Activated CD4-positive, CD25-positive, alpha-beta regulatory T cell treated with anti-CD3 and anti-CD28 coated beads, Interleukin-2, amount 50 U/mL, for 72 hours (primary cell): ENCODE results near the gene PLAA.

Source experiments
- DNase-seq: peaks from one replicate; pipeline ENCODE4 v3.0.0; 2021

PLAA gene

GRCh38 chr9:26946753-26947727 is at the start of gene PLAA:
TSS of gene PLAA (minus strand) at chr9:26947242. CDS start at chr9:26947045, 197 bp downstream.
- peak; percentile 82 for DNase-seq

- DNase-seq, result no peak
Observed at GRCh38 chr9:26995810-26996209, 48.8 kb upstream of the PLAA start.

- DNase-seq, result no peak
Observed at GRCh38 chr9:26983340-26983739, 36.3 kb upstream of the PLAA start.

- DNase-seq, result no peak
Observed at GRCh38 chr9:26975728-26976707, 29.0 kb upstream of the PLAA start.

GRCh38 chr9:26974927-26975326 is 27.9 kb upstream of the PLAA start:
- DNase-seq, result no peak

- DNase-seq, result no peak
Observed at GRCh38 chr9:26973989-26974388, 26.9 kb upstream of the PLAA start.

- no peak for DNase-seq
Observed at GRCh38 chr9:26971721-26972120, 24.7 kb upstream of the PLAA start.

GRCh38 chr9:26956860-26957233 is 9.8 kb upstream of the PLAA start:
- DNase-seq, result no peak

GRCh38 chr9:26955921-26956859 is 9.1 kb upstream of the PLAA start, which contains the start of gene IFT74:
TSS of gene IFT74 (plus strand) at chr9:26956412. CDS start at chr9:26961968, 5,556 bp downstream.
- DNase-seq, result peak; percentile 90

GRCh38 chr9:26955222-26955903 is 8.3 kb upstream of the PLAA start:
- no peak for DNase-seq

GRCh38 chr9:26954050-26954508 is 7.0 kb upstream of the PLAA start:
- DNase-seq, result no peak

GRCh38 chr9:26951794-26952193 is 4.8 kb upstream of the PLAA start:
- DNase-seq, result no peak

- DNase-seq, result no peak
Observed at GRCh38 chr9:26950521-26950920, 3.5 kb upstream of the PLAA start.

GRCh38 chr9:26949637-26950069 is 2.6 kb upstream of the PLAA start:
- no peak for DNase-seq

GRCh38 chr9:26947736-26948135 is 694 bp upstream of the PLAA start:
- no peak for DNase-seq

- no peak for DNase-seq
Observed at GRCh38 chr9:26945591-26945990, 1.5 kb downstream of the PLAA start.

GRCh38 chr9:26940779-26941178 is 6.3 kb downstream of the PLAA start:
- DNase-seq, result no peak

- no peak for DNase-seq
Observed at GRCh38 chr9:26939955-26940711, 6.9 kb downstream of the PLAA start.

- DNase-seq, result no peak
Observed at GRCh38 chr9:26937816-26938371, 9.1 kb downstream of the PLAA start.

GRCh38 chr9:26935847-26936246 is 11.2 kb downstream of the PLAA start:
- DNase-seq, result no peak
